H9 (cell line): ENCODE data around the gene DOCK9. TPM values are rescaled to one million over a fixed set of nuclear protein-coding genes. Genes with fewer than 3 reads are reported as not detected.

ENCODE experiments used
- DNase-seq: peaks from one replicate; pipeline ENCODE4 v3.0.0-alpha.2; 2017
- H2AFZ ChIP-seq: one replicate; pipeline ENCODE4 v1.6.1; 2013; ENCODE audit warnings: mild to moderate bottlenecking, low read length, control low read depth, moderate library complexity
- H2AK5ac ChIP-seq: 2 replicates; pipeline ENCODE4 v1.6.1; 2013; ENCODE audit warnings: low read length, control low read depth, mixed read lengths; ENCODE audit not compliant: insufficient read length
- H2BK120ac ChIP-seq: one replicate; pipeline ENCODE4 v1.6.1; 2013; ENCODE audit warnings: low read depth, mild to moderate bottlenecking, low read length, control low read depth, inconsistent platforms; ENCODE audit not compliant: poor library complexity, severe bottlenecking
- H2BK12ac ChIP-seq: 2 replicates; pipeline ENCODE4 v1.6.1; 2013; ENCODE audit warnings: low read length, control low read depth, mixed read lengths, low read depth; ENCODE audit not compliant: insufficient read length
- H2BK15ac ChIP-seq: 2 replicates; pipeline ENCODE4 v1.6.1; 2013; ENCODE audit warnings: low read depth, low read length, control low read depth
- H2BK20ac ChIP-seq: one replicate; pipeline ENCODE4 v1.6.1; 2013; ENCODE audit warnings: low read depth, mild to moderate bottlenecking, low read length, control low read depth, inconsistent platforms; ENCODE audit not compliant: poor library complexity, severe bottlenecking
- H2BK5ac ChIP-seq: 2 replicates; pipeline ENCODE4 v1.6.1; 2013; ENCODE audit warnings: low read length, control low read depth, mixed read lengths; ENCODE audit not compliant: insufficient read length
- H3K14ac ChIP-seq: 2 replicates; pipeline ENCODE4 v1.6.1; 2013; ENCODE audit warnings: low read length, control low read depth; ENCODE audit not compliant: insufficient read depth
- H3K18ac ChIP-seq: 2 replicates; pipeline ENCODE4 v1.6.1; 2013; ENCODE audit warnings: low read depth, mild to moderate bottlenecking, mixed read lengths, low read length, control low read depth; ENCODE audit not compliant: insufficient read length
- H3K23ac ChIP-seq: 2 replicates; pipeline ENCODE4 v1.6.1; 2013; ENCODE audit warnings: low read length, control low read depth, mixed read lengths, low read depth; ENCODE audit not compliant: insufficient read length
- H3K23me2 ChIP-seq: 2 replicates; pipeline ENCODE4 v1.6.1; 2013; ENCODE audit warnings: low read depth, mild to moderate bottlenecking, mixed read lengths, low read length, control low read depth; ENCODE audit not compliant: insufficient read length, poor library complexity, severe bottlenecking
- H3K27ac ChIP-seq: 2 replicates; pipeline ENCODE4 v1.5.1; 2013; ENCODE audit warnings: low read length, control low read depth, mixed read lengths, low read depth; ENCODE audit not compliant: insufficient read length
- H3K27me3 ChIP-seq: 2 replicates; pipeline ENCODE4 v1.6.1; 2013; ENCODE audit warnings: low read length, control low read depth, inconsistent platforms; ENCODE audit not compliant: insufficient read depth
- H3K4ac ChIP-seq: 2 replicates; pipeline ENCODE4 v1.6.1; 2013; ENCODE audit warnings: low read depth, mild to moderate bottlenecking, control low read depth, inconsistent platforms, low read length, moderate library complexity
- H3K4me1 ChIP-seq: 2 replicates; pipeline ENCODE4 v1.6.1; 2013; ENCODE audit warnings: low read length, control low read depth, inconsistent platforms; ENCODE audit not compliant: insufficient read depth
- H3K4me2 ChIP-seq: 2 replicates; pipeline ENCODE4 v1.6.1; 2013; ENCODE audit warnings: low read length, control low read depth, mixed read lengths; ENCODE audit not compliant: insufficient read length, insufficient read depth
- H3K56ac ChIP-seq: 2 replicates; pipeline ENCODE4 v1.6.1; 2013; ENCODE audit warnings: low read depth, mild to moderate bottlenecking, mixed read lengths, low read length, control low read depth; ENCODE audit not compliant: insufficient read length
- H3K79me1 ChIP-seq: 2 replicates; pipeline ENCODE4 v1.6.1; 2013; ENCODE audit warnings: low read depth, mild to moderate bottlenecking, moderate library complexity, low read length, control low read depth, inconsistent platforms; ENCODE audit not compliant: insufficient read depth, poor library complexity, severe bottlenecking
- H3K79me2 ChIP-seq: 2 replicates; pipeline ENCODE4 v1.6.1; 2013; ENCODE audit warnings: low read length, control low read depth, inconsistent platforms; ENCODE audit not compliant: insufficient read depth
- H3K9ac ChIP-seq: 2 replicates; pipeline ENCODE4 v1.6.1; 2013; ENCODE audit warnings: low read length, control low read depth, mixed read lengths; ENCODE audit not compliant: insufficient read length; ENCODE audit errors: extremely low read depth
- H3K9me3 ChIP-seq: one replicate; pipeline ENCODE4 v1.6.1; 2013; ENCODE audit warnings: low read depth, low read length, inconsistent platforms; ENCODE audit not compliant: control insufficient read depth
- H3T11ph ChIP-seq: one replicate; pipeline ENCODE4 v1.6.1; 2013; ENCODE audit warnings: mild to moderate bottlenecking, low read length, control low read depth, inconsistent platforms
- H4K20me1 ChIP-seq: one replicate; pipeline ENCODE4 v1.6.1; 2013; ENCODE audit not compliant: control insufficient read depth, insufficient read length, insufficient read depth
- H4K5ac ChIP-seq: 2 replicates; pipeline ENCODE4 v1.6.1; 2013; ENCODE audit warnings: low read depth, mild to moderate bottlenecking, mixed read lengths, low read length, control low read depth; ENCODE audit not compliant: insufficient read length
- H4K8ac ChIP-seq: replicated peaks from 2 replicates; pipeline ENCODE4 v1.6.1; 2013; ENCODE audit warnings: low read length, control low read depth, mixed read lengths, low read depth; ENCODE audit not compliant: insufficient read length
- H4K91ac ChIP-seq: 2 replicates; pipeline ENCODE4 v1.6.1; 2013; ENCODE audit warnings: low read depth, mild to moderate bottlenecking, moderate library complexity, mixed read lengths, low read length, control low read depth; ENCODE audit not compliant: insufficient read length
- H3K27ac Mint-ChIP-seq, 3 experiments: 2 replicates in 2 of 3; 3 replicates in 1 of 3; pipeline ENCODE4 v1.8.0; 2020 to 2021; ENCODE audit warnings: mixed read lengths in 3 of 3, mild to moderate bottlenecking in 1 of 3, moderate library complexity in 1 of 3
- H3K27me3 Mint-ChIP-seq: 2 replicates; pipeline ENCODE4 v1.8.0; 2021; ENCODE audit warnings: low read depth, mild to moderate bottlenecking, moderate library complexity, mixed read lengths
- H3K36me3 Mint-ChIP-seq, 3 experiments: 2 replicates in 2 of 3; 3 replicates in 1 of 3; pipeline ENCODE4 v1.8.0; 2020 to 2021; ENCODE audit warnings: low read depth in 3 of 3, mixed read lengths in 3 of 3; ENCODE audit not compliant: insufficient read depth in 1 of 3
- H3K4me1 Mint-ChIP-seq, 2 experiments: 2 replicates each; pipeline ENCODE4 v1.8.0; 2020; ENCODE audit warnings: mixed read lengths in 2 of 2
- H3K4me3 Mint-ChIP-seq, 2 experiments: 2 replicates in 1 of 2; 3 replicates in 1 of 2; pipeline ENCODE4 v1.8.0; 2020 to 2021; ENCODE audit warnings: mild to moderate bottlenecking in 2 of 2, mixed read lengths in 2 of 2, moderate library complexity in 1 of 2
- H3K9me3 Mint-ChIP-seq, 2 experiments: 2 replicates in 1 of 2; 3 replicates in 1 of 2; pipeline ENCODE4 v1.8.0; 2020; ENCODE audit warnings: mild to moderate bottlenecking in 2 of 2, mixed read lengths in 2 of 2, moderate library complexity in 1 of 2
- CTCF ChIP-seq: fragments of 200-600 bp; sonication (generic); conservative IDR thresholded peaks from 3 replicates; pipeline ENCODE4 v1.8.0; 2021; ENCODE audit warnings: antibody characterized with exemption, mild to moderate bottlenecking
- WGBS: extraction: QIAGEN DNeasy Blood & Tissue Kit; methylation state at CpG from one replicate; pipeline ENCODE4 v1.1.7; 2013; ENCODE audit warnings: missing lambda C conversion rate, low lambda C conversion rate, mixed read lengths; ENCODE audit not compliant: insufficient read length; ENCODE audit errors: extremely low coverage; 5-methylcytosine and 5-hydroxymethylcytosine counted together
- total RNA-seq: library from RNA; stranded (reverse); gene quantifications from 2 replicates; pipeline ENCODE4 v1.2.1, GENCODE V29; 2021

DOCK9 gene
- total RNA-seq, 1 experiment from 2014 or later, result 23.0 TPM

- no peak overlapping the region for H4K5ac ChIP-seq
- H3K4ac ChIP-seq, result no peak overlapping the region
- H3T11ph ChIP-seq, result no peak overlapping the region
- no peak overlapping the region for H2BK20ac ChIP-seq
- WGBS, result no CpG with 5 or more reads among the region's 4 CpGs
- H4K8ac ChIP-seq, result no peak overlapping the region
- no peak overlapping the region for H4K91ac ChIP-seq
- H2BK12ac ChIP-seq, result no peak overlapping the region
- no peak overlapping the region for H3K14ac ChIP-seq
- H3K27ac Mint-ChIP-seq, result no peak overlapping the region
- no peak overlapping the region for H3K4me2 ChIP-seq
- no peak overlapping the region for H2AK5ac ChIP-seq
- H3K79me1 ChIP-seq, result no peaks in the 10 kb centered on the region
- no peak overlapping the region for H2AFZ ChIP-seq
- peaks cover 7% of the 10 kb centered on the region; the same call in 1 of the 2 replicates for H3K4me1 ChIP-seq
- H3K23ac ChIP-seq, result no peak overlapping the region
- H3K27me3 Mint-ChIP-seq, result peaks cover 1% of the 10 kb centered on the region; the same call in 1 of the 2 replicates
- H3K56ac ChIP-seq, result no peak overlapping the region
- no peaks in the 10 kb centered on the region for H4K20me1 ChIP-seq
- no peaks in the 10 kb centered on the region for H3K79me2 ChIP-seq
- H3K9ac ChIP-seq, result no peak overlapping the region
- no peaks in the 10 kb centered on the region for H3K9me3 ChIP-seq
- H3K18ac ChIP-seq, result no peak overlapping the region
- no peak for DNase-seq
- H3K4me1 Mint-ChIP-seq, result peaks cover 21 to 32% of the 10 kb centered on the region in 2 experiments
- no peaks in the 10 kb centered on the region for H3K23me2 ChIP-seq
- H3K27ac ChIP-seq, result no peak overlapping the region
- no peak for TF ChIP-seq CTCF
- H3K36me3 Mint-ChIP-seq, result no peaks in the 10 kb centered on the region
- H2BK120ac ChIP-seq, result no peak overlapping the region
- no peak overlapping the region for H3K4me3 Mint-ChIP-seq
- no peaks in the 10 kb centered on the region for H3K9me3 Mint-ChIP-seq
- H2BK5ac ChIP-seq, result no peak overlapping the region
- no peaks in the 10 kb centered on the region for H3K27me3 ChIP-seq
- no peak overlapping the region for H2BK15ac ChIP-seq
Observed at GRCh38 chr13:99003186-99003585, 25.3 kb upstream of the DOCK9 start.
